ENCODE data around the gene CDC42SE2. TPM values are rescaled to one million over a fixed set of nuclear protein-coding genes. Genes with fewer than 3 reads are reported as not detected.

The CDC42SE2 gene
- total RNA-seq, 1 donor from 2014 or later = 19.4 TPM

- H3K4me3 ChIP-seq = no peak overlapping the region
- no peaks in the 10 kb centered on the region for H3K27me3 ChIP-seq
- H3K36me3 ChIP-seq = no peaks in the 10 kb centered on the region
- peaks cover 16% of the 10 kb centered on the region for H3K4me1 ChIP-seq
- no peaks in the 10 kb centered on the region for H3K9me3 ChIP-seq
- intact Hi-C loops (cut with DNase I) = no loop called here
- DNase-seq (ENCODE audit: extremely low spot score in 2 of 2) = no peak
- no peak for TF ChIP-seq CTCF (IDR thresholded peaks at IDR 0.05)
- no peak for TF ChIP-seq POLR2A (IDR thresholded peaks at IDR 0.05)
- no peak for TF ChIP-seq POLR2AphosphoS5 (IDR thresholded peaks at IDR 0.05; ENCODE audit: insufficient read depth in 1 of 2, low read depth in 1 of 2)
- H3K27ac ChIP-seq = peak overlapping the region; percentile 21
These were observed 117.2 kb downstream of the CDC42SE2 start for GRCh38 chr5:131381021-131381420.

- Histone ChIP-seq H3K9me3 (no peaks in the 10 kb centered on the region), H3K27ac (no peak overlapping the region), H3K27me3 (no peaks in the 10 kb centered on the region), H3K4me3 (no peak overlapping the region), H3K4me1 (peaks cover 16% of the 10 kb centered on the region), H3K36me3 (no peaks in the 10 kb centered on the region)
- no peak for DNase-seq (ENCODE audit: extremely low spot score in 2 of 2)
- TF ChIP-seq CTCF (IDR thresholded peaks at IDR 0.05) = no peak
- TF ChIP-seq POLR2AphosphoS5 (IDR thresholded peaks at IDR 0.05; ENCODE audit: insufficient read depth in 1 of 2, low read depth in 1 of 2) = no peak
- TF ChIP-seq POLR2A (IDR thresholded peaks at IDR 0.05) = no peak
- intact Hi-C loops (cut with DNase I) = no loop called here
These were observed 117.9 kb downstream of the CDC42SE2 start for GRCh38 chr5:131381777-131382176.

- Histone ChIP-seq H3K36me3 (no peaks in the 10 kb centered on the region), H3K4me1 (peaks cover 16% of the 10 kb centered on the region), H3K4me3 (no peak overlapping the region), H3K27ac (no peak overlapping the region), H3K9me3 (no peaks in the 10 kb centered on the region), H3K27me3 (no peaks in the 10 kb centered on the region)
- intact Hi-C loops (cut with DNase I) = no loop called here
- DNase-seq (ENCODE audit: extremely low spot score in 2 of 2) = no peak
- TF ChIP-seq POLR2A (IDR thresholded peaks at IDR 0.05) (no peak), POLR2AphosphoS5 (IDR thresholded peaks at IDR 0.05; ENCODE audit: insufficient read depth in 1 of 2, low read depth in 1 of 2) (no peak), CTCF (IDR thresholded peaks at IDR 0.05) (no peak)
These were observed 118.8 kb downstream of the CDC42SE2 start for GRCh38 chr5:131382407-131383395.

GRCh38 chr5:131384173-131384572, 120.3 kb downstream of the CDC42SE2 start:
- Histone ChIP-seq H3K36me3 (no peaks in the 10 kb centered on the region), H3K27ac (no peak overlapping the region), H3K9me3 (no peaks in the 10 kb centered on the region), H3K27me3 (no peaks in the 10 kb centered on the region), H3K4me3 (no peak overlapping the region), H3K4me1 (peaks cover 1% of the 10 kb centered on the region)
- no peak for TF ChIP-seq POLR2AphosphoS5 (IDR thresholded peaks at IDR 0.05; ENCODE audit: insufficient read depth in 1 of 2, low read depth in 1 of 2)
- TF ChIP-seq CTCF (IDR thresholded peaks at IDR 0.05) = no peak
- no peak for DNase-seq (ENCODE audit: extremely low spot score in 2 of 2)
- intact Hi-C loops (cut with DNase I) = no loop called here

- TF ChIP-seq POLR2AphosphoS5 (IDR thresholded peaks at IDR 0.05; ENCODE audit: insufficient read depth in 1 of 2, low read depth in 1 of 2) (no peak), POLR2A (IDR thresholded peaks at IDR 0.05) (no peak), CTCF (IDR thresholded peaks at IDR 0.05) (no peak)
- intact Hi-C loops (cut with DNase I) = no loop called here
- Histone ChIP-seq H3K4me3 (no peak overlapping the region), H3K9me3 (no peaks in the 10 kb centered on the region), H3K27me3 (no peaks in the 10 kb centered on the region), H3K36me3 (no peaks in the 10 kb centered on the region), H3K27ac (no peak overlapping the region), H3K4me1 (no peaks in the 10 kb centered on the region)
- no peak for DNase-seq (ENCODE audit: extremely low spot score in 2 of 2)
These were observed 120.9 kb downstream of the CDC42SE2 start for GRCh38 chr5:131384616-131385214.
